Measurements from ENCODE around the gene ERO1B. TPM values are rescaled to one million over a fixed set of nuclear protein-coding genes. Genes with fewer than 3 reads are reported as not detected.

ERO1B gene
- total RNA-seq, 1 experiment from 2014 or later: 5.4 TPM

GRCh38 chr1:236304682-236305081, 22.9 kb upstream of the ERO1B start:
- ATAC-seq (no peak), DNase-seq (ENCODE audit: low read depth, low spot score) (no peak)
- no peak overlapping the region for H3K9ac ChIP-seq (ENCODE audit: low read length)
- no peaks in the 10 kb centered on the region for H3K9me3 ChIP-seq (ENCODE audit: control insufficient read depth in 1 of 2, insufficient read depth in 1 of 2, low read depth in 1 of 2, low read length in 2 of 2)
- ChIA-PET POLR2A (no interaction called here), CTCF (no interaction called here), RAD21 (ENCODE audit: low non-redundant PET in 1 of 2, low total read pairs in 2 of 2, uncharacterized antibody in 2 of 2, unreplicated experiment in 2 of 2) (no interaction called here)
- no peaks in the 10 kb centered on the region for H3K79me2 ChIP-seq (ENCODE audit: insufficient read depth, low read length)
- H3K4me1 ChIP-seq (ENCODE audit: control insufficient read depth in 1 of 2, insufficient read depth in 2 of 2, low read length in 2 of 2): no peaks in the 10 kb centered on the region
- no peaks in the 10 kb centered on the region for H3K36me3 ChIP-seq (ENCODE audit: control insufficient read depth in 1 of 2, insufficient read depth in 2 of 2, low read length in 2 of 2)
- no peaks in the 10 kb centered on the region for H3K9me2 ChIP-seq (ENCODE audit: insufficient read depth)
- no TSS peak for BruUV-seq (replicated peaks)
- no peaks in the 10 kb centered on the region for H3K27me3 ChIP-seq (ENCODE audit: insufficient read depth, low read length)
- no peak overlapping the region for H3K4me2 ChIP-seq (ENCODE audit: low read length)
- no peak overlapping the region for H3K4me3 ChIP-seq (replicated peaks in 1 of 2; ENCODE audit: low read depth in 1 of 2, low read length in 2 of 2)
- no peak overlapping the region for H3K27ac ChIP-seq (ENCODE audit: low read depth, low read length)
- H2AFZ ChIP-seq (ENCODE audit: low read depth, low read length, poor library complexity, severe bottlenecking): no peak overlapping the region
- TF ChIP-seq EZH2phosphoT487 (IDR thresholded peaks at IDR 0.05; ENCODE audit: borderline replicate concordance): no peak
- TF ChIP-seq CBX3 (IDR thresholded peaks at IDR 0.05; ENCODE audit: low read depth): no peak
- TF ChIP-seq JUND (IDR thresholded peaks at IDR 0.05): no peak
- no peak for TF ChIP-seq EGR1 (IDR thresholded peaks at IDR 0.05; ENCODE audit: low read depth)
- no peak for TF ChIP-seq ZBTB33 (IDR thresholded peaks at IDR 0.05; ENCODE audit: extremely low read depth, insufficient replicate concordance, low read length)
- no peak for TF ChIP-seq POLR2A (IDR thresholded peaks at IDR 0.05; ENCODE audit: borderline replicate concordance, extremely low read depth, insufficient read depth, insufficient read length)
- intact Hi-C loops (cut with micrococcal nuclease): no loop called here
- no peaks in the 10 kb centered on the region for H4K20me1 ChIP-seq (ENCODE audit: insufficient read depth)

- no peak overlapping the region for H3K4me2 ChIP-seq (ENCODE audit: low read length)
- BruUV-seq (replicated peaks): no TSS peak
- H3K4me3 ChIP-seq (replicated peaks in 1 of 2; ENCODE audit: low read depth in 1 of 2, low read length in 2 of 2): no peak overlapping the region
- H2AFZ ChIP-seq (ENCODE audit: low read depth, low read length, poor library complexity, severe bottlenecking): no peak overlapping the region
- ChIA-PET RAD21 (ENCODE audit: low non-redundant PET in 1 of 2, low total read pairs in 2 of 2, uncharacterized antibody in 2 of 2, unreplicated experiment in 2 of 2) (no interaction called here), CTCF (no interaction called here), POLR2A (no interaction called here)
- H3K36me3 ChIP-seq (ENCODE audit: control insufficient read depth in 1 of 2, insufficient read depth in 2 of 2, low read length in 2 of 2): no peaks in the 10 kb centered on the region
- H3K9ac ChIP-seq (ENCODE audit: low read length): no peak overlapping the region
- DNase-seq (ENCODE audit: low read depth, low spot score) (no peak), ATAC-seq (peak; percentile 47; the same call in 1 of the 2 replicates)
- no peaks in the 10 kb centered on the region for H3K27me3 ChIP-seq (ENCODE audit: insufficient read depth, low read length)
- H3K9me2 ChIP-seq (ENCODE audit: insufficient read depth): no peaks in the 10 kb centered on the region
- no peaks in the 10 kb centered on the region for H4K20me1 ChIP-seq (ENCODE audit: insufficient read depth)
- intact Hi-C loops (cut with micrococcal nuclease): no loop called here
- no peaks in the 10 kb centered on the region for H3K79me2 ChIP-seq (ENCODE audit: insufficient read depth, low read length)
- H3K4me1 ChIP-seq (ENCODE audit: control insufficient read depth in 1 of 2, insufficient read depth in 2 of 2, low read length in 2 of 2): no peaks in the 10 kb centered on the region
- H3K9me3 ChIP-seq (ENCODE audit: control insufficient read depth in 1 of 2, insufficient read depth in 1 of 2, low read depth in 1 of 2, low read length in 2 of 2): no peaks in the 10 kb centered on the region
- no peak overlapping the region for H3K27ac ChIP-seq (ENCODE audit: low read depth, low read length)
- TF ChIP-seq RAD21 (IDR thresholded peaks at IDR 0.05; ENCODE audit: low read depth): no peak
- TF ChIP-seq ATF3 (IDR thresholded peaks at IDR 0.05): no peak
- TF ChIP-seq ELF1 (IDR thresholded peaks at IDR 0.05; ENCODE audit: borderline replicate concordance, low read depth): no peak
- TF ChIP-seq EZH2 (IDR thresholded peaks at IDR 0.05): no peak
- no peak for TF ChIP-seq MAX (IDR thresholded peaks at IDR 0.05)
- TF ChIP-seq REST (IDR thresholded peaks at IDR 0.05; ENCODE audit: low read depth): no peak
- no peak for TF ChIP-seq EZH2phosphoT487 (IDR thresholded peaks at IDR 0.05; ENCODE audit: borderline replicate concordance)
- TF ChIP-seq FOSL1 (IDR thresholded peaks at IDR 0.05; ENCODE audit: low read depth): no peak
- TF ChIP-seq ZNF274 (IDR thresholded peaks at IDR 0.05; ENCODE audit: low read depth, low read length): no peak
These were observed 21.9 kb upstream of the ERO1B start for GRCh38 chr1:236303675-236304074.
